HepG2 (cell line): ENCODE results near the gene CACNA1D. TPM values are rescaled to one million over a fixed set of nuclear protein-coding genes. Genes with fewer than 3 reads are reported as not detected.
A peak's percentile ranks its signal among the peaks of the same experiment; 100 is the strongest.

Experiments used
- ATF7 ChIP-seq, 2 experiments: fragments of 450-650 bp in 1 of 2; sonication (generic) in 1 of 2; formaldehyde crosslinking in 1 of 2; IDR thresholded peaks; 2 replicates each; pipeline versions ENCODE4 v1.4.0 to v1.6.1; 2016 to 2020; ENCODE audit warnings: antibody characterized with exemption in 1 of 2, mild to moderate bottlenecking in 1 of 2, missing genetic modification reagents in 1 of 2
- GATAD1 ChIP-seq: IDR thresholded peaks from 2 replicates; pipeline ENCODE4 v1.6.1; 2016; ENCODE audit warnings: missing genetic modification reagents, missing compliant biosample characterization
- GLI4 ChIP-seq: sonication (generic); formaldehyde crosslinking; IDR thresholded peaks from 2 replicates; pipeline ENCODE4 v1.5.1; 2020; ENCODE audit warnings: missing genetic modification reagents, mild to moderate bottlenecking, moderate library complexity, borderline replicate concordance
- NFIC ChIP-seq: IDR thresholded peaks from 2 replicates; pipeline ENCODE4 v1.6.1; 2012; ENCODE audit warnings: mild to moderate bottlenecking, low read length, inconsistent platforms
- SIX1 ChIP-seq: sonication (generic); formaldehyde crosslinking; IDR thresholded peaks from 2 replicates; pipeline ENCODE4 v1.4.0; 2020; ENCODE audit warnings: missing genetic modification reagents, borderline replicate concordance
- SMAD9 ChIP-seq: sonication (generic); formaldehyde crosslinking; IDR thresholded peaks from 2 replicates; pipeline ENCODE4 v1.5.1; 2020; ENCODE audit warnings: mild to moderate bottlenecking, missing genetic modification reagents
- TOE1 ChIP-seq: sonication (generic); formaldehyde crosslinking; IDR thresholded peaks from 2 replicates; pipeline ENCODE4 v1.4.0; 2020; ENCODE audit warnings: mild to moderate bottlenecking, missing genetic modification reagents
- WIZ ChIP-seq: sonication (generic); formaldehyde crosslinking; IDR thresholded peaks from 2 replicates; pipeline ENCODE4 v1.5.1; 2020; ENCODE audit warnings: mild to moderate bottlenecking, missing genetic modification reagents
- ZNF20 ChIP-seq: sonication (generic); formaldehyde crosslinking; IDR thresholded peaks from 2 replicates; pipeline ENCODE4 v1.4.0; 2020; ENCODE audit warnings: mild to moderate bottlenecking, moderate library complexity, missing genetic modification reagents
- ZNF235 ChIP-seq: sonication (generic); formaldehyde crosslinking; IDR thresholded peaks from 2 replicates; pipeline ENCODE4 v1.8.1; 2023; ENCODE audit warnings: mild to moderate bottlenecking, missing genetic modification reagents, borderline replicate concordance
- ZNF317 ChIP-seq: sonication (generic); formaldehyde crosslinking; IDR thresholded peaks from 2 replicates; pipeline ENCODE4 v1.5.0; 2020; ENCODE audit warnings: mild to moderate bottlenecking, missing genetic modification reagents
- ZNF501 ChIP-seq: sonication (generic); formaldehyde crosslinking; IDR thresholded peaks from 2 replicates; pipeline ENCODE4 v1.5.1; 2020; ENCODE audit warnings: mild to moderate bottlenecking, moderate library complexity, missing genetic modification reagents
- ZNF546 ChIP-seq: sonication (generic); formaldehyde crosslinking; conservative IDR thresholded peaks from 2 replicates; pipeline ENCODE4 v1.8.1; 2023; ENCODE audit warnings: mild to moderate bottlenecking, missing genetic modification reagents
- ZNF616 ChIP-seq: sonication (generic); formaldehyde crosslinking; IDR thresholded peaks from 2 replicates; pipeline ENCODE4 v1.5.0; 2020; ENCODE audit warnings: low read depth, mild to moderate bottlenecking, missing genetic modification reagents
- ZNF629 ChIP-seq: sonication (generic); formaldehyde crosslinking; conservative IDR thresholded peaks from 2 replicates; pipeline ENCODE4 v1.5.0; 2020; ENCODE audit warnings: missing genetic modification reagents
- ZNF674 ChIP-seq: sonication (generic); formaldehyde crosslinking; IDR thresholded peaks from 2 replicates; pipeline ENCODE4 v1.5.0; 2020; ENCODE audit warnings: low read depth, mild to moderate bottlenecking, missing genetic modification reagents
- ZNF737 ChIP-seq: sonication (generic); formaldehyde crosslinking; IDR thresholded peaks from 2 replicates; pipeline ENCODE4 v1.5.0; 2020; ENCODE audit warnings: missing genetic modification reagents, mild to moderate bottlenecking, borderline replicate concordance
- ZNF746 ChIP-seq: sonication (generic); formaldehyde crosslinking; IDR thresholded peaks from 2 replicates; pipeline ENCODE4 v1.8.0; 2022; ENCODE audit warnings: mild to moderate bottlenecking, missing genetic modification reagents
- ZNF768 ChIP-seq: sonication (generic); formaldehyde crosslinking; IDR thresholded peaks from 2 replicates; pipeline ENCODE4 v1.4.0; 2020; ENCODE audit warnings: missing genetic modification reagents
- ZSCAN30 ChIP-seq: sonication (generic); formaldehyde crosslinking; IDR thresholded peaks from 2 replicates; pipeline ENCODE4 v1.5.0; 2020; ENCODE audit warnings: mild to moderate bottlenecking, missing genetic modification reagents
- polyA plus RNA-seq, 8 experiments: library from polyadenylated mRNA; depleted of rRNA in 3 of 8; stranded (reverse) in 7 of 8; unstranded in 1 of 8; fragments of >200 nt; fragmentation: Illumina TruSeq in 4 of 8; extraction: Trizol in 4 of 8; gene quantifications; 2 replicates each; pipeline versions ENCODE4 v1.2.1 to v1.2.3, GENCODE V29; 2011 to 2016; ENCODE audit warnings: low read depth in 4 of 8, missing spikeins in 1 of 8, mixed read lengths in 1 of 8; ENCODE audit not compliant: insufficient read depth in 1 of 8
- total RNA-seq, 5 experiments: library from RNA; depleted of rRNA; stranded (reverse); fragments of >200 nt; fragmentation: Illumina TruSeq; extraction: Trizol; gene quantifications; 2 replicates each; pipeline ENCODE4 v1.2.3, GENCODE V29; 2016; ENCODE audit warnings: low read depth in 1 of 5
- TF ChIP-seq, protein P1 (sequence below): sonication (generic); formaldehyde crosslinking; IDR thresholded peaks from 2 replicates; pipeline ENCODE4 v1.5.1; 2020; ENCODE audit warnings: mild to moderate bottlenecking, moderate library complexity, missing genetic modification reagents
- TF ChIP-seq, protein P2 (sequence below): IDR thresholded peaks from 2 replicates; pipeline ENCODE4 v1.6.1; 2016; ENCODE audit warnings: low read depth, borderline replicate concordance
- TF ChIP-seq, protein P3 (sequence below): sonication (generic); formaldehyde crosslinking; IDR thresholded peaks from 2 replicates; pipeline ENCODE4 v1.8.0; 2022; ENCODE audit warnings: mild to moderate bottlenecking, missing genetic modification reagents, moderate library complexity
- TF ChIP-seq, protein P4 (sequence below): IDR thresholded peaks from 2 replicates; pipeline ENCODE4 v1.6.1; 2016

CACNA1D gene
- total and polyA plus RNA-seq, 2 of the 13 experiments (the other 11 are each of a cell fraction or from before 2014, with no cell fraction given), result 0.26 to 0.38 TPM

DNA sequence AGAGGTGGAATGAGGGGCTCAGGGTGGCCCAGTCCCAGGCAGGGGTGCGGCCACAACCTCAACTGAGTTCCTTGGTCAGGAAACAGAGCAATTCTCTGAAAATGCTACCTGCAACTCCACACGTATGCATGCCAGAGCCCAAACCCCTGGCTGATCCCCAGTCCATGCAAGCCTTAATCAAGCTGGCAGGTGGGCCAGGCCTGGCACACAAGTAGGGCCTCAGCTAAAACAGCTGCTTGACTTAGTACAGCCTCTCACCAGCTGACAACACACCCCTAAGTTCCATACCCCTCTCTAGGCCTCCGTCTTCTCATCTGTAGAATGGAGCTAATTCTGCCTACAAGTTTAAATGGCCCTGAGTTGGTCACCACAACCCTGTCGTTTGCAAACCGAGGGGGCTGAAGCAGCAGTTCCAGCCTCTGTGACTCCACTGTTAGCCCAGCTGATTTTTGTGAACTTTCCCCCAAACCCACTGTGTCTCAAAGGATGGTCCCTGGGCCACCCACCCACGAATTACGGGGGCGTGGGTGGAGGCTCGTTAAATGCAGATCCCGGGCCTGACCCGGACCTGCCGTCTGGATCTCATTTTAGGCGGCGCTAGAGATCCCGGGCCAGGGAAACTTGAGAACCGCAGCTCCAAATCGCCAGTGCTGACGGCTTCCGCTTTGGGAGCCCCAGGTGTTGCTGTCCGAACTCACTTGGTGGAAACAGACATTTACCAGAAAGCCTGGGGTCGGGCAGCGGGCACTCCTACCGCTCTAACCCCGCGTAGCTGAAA, 350.9 kb downstream of the CACNA1D start (continued):
- TF ChIP-seq ZNF235 (CRISPR knock-in tag) (0 out of 2 replicates have a peak, but pooled peaks have one; percentile 8), ZNF501 (CRISPR knock-in tag) (peak; percentile 87), SMAD9 (0 out of 2 replicates have a peak, but pooled peaks have one; percentile 81), WIZ (CRISPR knock-in tag) (0 out of 2 replicates have a peak, but pooled peaks have one; percentile 30), TOE1 (CRISPR knock-in tag) (0 out of 2 replicates have a peak, but pooled peaks have one; percentile 10), NFIC (0 out of 2 replicates have a peak, but pooled peaks have one; percentile 7), ZNF674 (CRISPR knock-in tag) (0 out of 2 replicates have a peak, but pooled peaks have one; percentile 6), ZNF546 (CRISPR knock-in tag) (0 out of 2 replicates have a peak, but pooled peaks have one; percentile 46), SIX1 (CRISPR knock-in tag) (peak; percentile 34; the same call in 1 of the 2 replicates), GLI4 (CRISPR knock-in tag) (0 out of 2 replicates have a peak, but pooled peaks have one; percentile 57), ZNF616 (CRISPR knock-in tag) (0 out of 2 replicates have a peak, but pooled peaks have one; percentile 32), ZNF20 (CRISPR knock-in tag) (0 out of 2 replicates have a peak, but pooled peaks have one; percentile 42), ZNF768 (CRISPR knock-in tag) (peak; percentile 51; the same call in 1 of the 2 replicates), ZNF737 (0 out of 2 replicates have a peak, but pooled peaks have one; percentile 6), ATF7 (IDR thresholded peaks at IDR 0.05) (no peak), ATF7 (CRISPR knock-in tag; IDR thresholded peaks at IDR 0.05) (no peak), ZNF317 (CRISPR knock-in tag) (peak; percentile 19; the same call in 1 of the 2 replicates), ZNF746 (no peak), ZNF629 (peak; percentile 91), ZSCAN30 (CRISPR knock-in tag) (0 out of 2 replicates have a peak, but pooled peaks have one; percentile 28), GATAD1 (peak; percentile 12; the same call in 1 of the 2 replicates)
- TF ChIP-seq, protein P1, sequence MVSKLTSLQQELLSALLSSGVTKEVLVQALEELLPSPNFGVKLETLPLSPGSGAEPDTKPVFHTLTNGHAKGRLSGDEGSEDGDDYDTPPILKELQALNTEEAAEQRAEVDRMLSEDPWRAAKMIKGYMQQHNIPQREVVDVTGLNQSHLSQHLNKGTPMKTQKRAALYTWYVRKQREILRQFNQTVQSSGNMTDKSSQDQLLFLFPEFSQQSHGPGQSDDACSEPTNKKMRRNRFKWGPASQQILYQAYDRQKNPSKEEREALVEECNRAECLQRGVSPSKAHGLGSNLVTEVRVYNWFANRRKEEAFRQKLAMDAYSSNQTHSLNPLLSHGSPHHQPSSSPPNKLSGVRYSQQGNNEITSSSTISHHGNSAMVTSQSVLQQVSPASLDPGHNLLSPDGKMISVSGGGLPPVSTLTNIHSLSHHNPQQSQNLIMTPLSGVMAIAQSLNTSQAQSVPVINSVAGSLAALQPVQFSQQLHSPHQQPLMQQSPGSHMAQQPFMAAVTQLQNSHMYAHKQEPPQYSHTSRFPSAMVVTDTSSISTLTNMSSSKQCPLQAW (CRISPR knock-in tag), result peak; percentile 42; the same call in 1 of the 2 replicates
- TF ChIP-seq, protein P2, sequence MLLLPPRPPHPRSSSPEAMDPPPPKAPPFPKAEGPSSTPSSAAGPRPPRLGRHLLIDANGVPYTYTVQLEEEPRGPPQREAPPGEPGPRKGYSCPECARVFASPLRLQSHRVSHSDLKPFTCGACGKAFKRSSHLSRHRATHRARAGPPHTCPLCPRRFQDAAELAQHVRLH (CRISPR knock-in tag), result no peak
- TF ChIP-seq, protein P3, sequence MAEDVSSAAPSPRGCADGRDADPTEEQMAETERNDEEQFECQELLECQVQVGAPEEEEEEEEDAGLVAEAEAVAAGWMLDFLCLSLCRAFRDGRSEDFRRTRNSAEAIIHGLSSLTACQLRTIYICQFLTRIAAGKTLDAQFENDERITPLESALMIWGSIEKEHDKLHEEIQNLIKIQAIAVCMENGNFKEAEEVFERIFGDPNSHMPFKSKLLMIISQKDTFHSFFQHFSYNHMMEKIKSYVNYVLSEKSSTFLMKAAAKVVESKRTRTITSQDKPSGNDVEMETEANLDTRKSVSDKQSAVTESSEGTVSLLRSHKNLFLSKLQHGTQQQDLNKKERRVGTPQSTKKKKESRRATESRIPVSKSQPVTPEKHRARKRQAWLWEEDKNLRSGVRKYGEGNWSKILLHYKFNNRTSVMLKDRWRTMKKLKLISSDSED (CRISPR knock-in tag), result 0 out of 2 replicates have a peak, but pooled peaks have one; percentile 29
- TF ChIP-seq, protein P4, sequence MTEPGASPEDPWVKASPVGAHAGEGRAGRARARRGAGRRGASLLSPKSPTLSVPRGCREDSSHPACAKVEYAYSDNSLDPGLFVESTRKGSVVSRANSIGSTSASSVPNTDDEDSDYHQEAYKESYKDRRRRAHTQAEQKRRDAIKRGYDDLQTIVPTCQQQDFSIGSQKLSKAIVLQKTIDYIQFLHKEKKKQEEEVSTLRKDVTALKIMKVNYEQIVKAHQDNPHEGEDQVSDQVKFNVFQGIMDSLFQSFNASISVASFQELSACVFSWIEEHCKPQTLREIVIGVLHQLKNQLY (CRISPR knock-in tag), result no peak
